ENCODE measurements around the gene HOXA7.

Gene HOXA7

DNA sequence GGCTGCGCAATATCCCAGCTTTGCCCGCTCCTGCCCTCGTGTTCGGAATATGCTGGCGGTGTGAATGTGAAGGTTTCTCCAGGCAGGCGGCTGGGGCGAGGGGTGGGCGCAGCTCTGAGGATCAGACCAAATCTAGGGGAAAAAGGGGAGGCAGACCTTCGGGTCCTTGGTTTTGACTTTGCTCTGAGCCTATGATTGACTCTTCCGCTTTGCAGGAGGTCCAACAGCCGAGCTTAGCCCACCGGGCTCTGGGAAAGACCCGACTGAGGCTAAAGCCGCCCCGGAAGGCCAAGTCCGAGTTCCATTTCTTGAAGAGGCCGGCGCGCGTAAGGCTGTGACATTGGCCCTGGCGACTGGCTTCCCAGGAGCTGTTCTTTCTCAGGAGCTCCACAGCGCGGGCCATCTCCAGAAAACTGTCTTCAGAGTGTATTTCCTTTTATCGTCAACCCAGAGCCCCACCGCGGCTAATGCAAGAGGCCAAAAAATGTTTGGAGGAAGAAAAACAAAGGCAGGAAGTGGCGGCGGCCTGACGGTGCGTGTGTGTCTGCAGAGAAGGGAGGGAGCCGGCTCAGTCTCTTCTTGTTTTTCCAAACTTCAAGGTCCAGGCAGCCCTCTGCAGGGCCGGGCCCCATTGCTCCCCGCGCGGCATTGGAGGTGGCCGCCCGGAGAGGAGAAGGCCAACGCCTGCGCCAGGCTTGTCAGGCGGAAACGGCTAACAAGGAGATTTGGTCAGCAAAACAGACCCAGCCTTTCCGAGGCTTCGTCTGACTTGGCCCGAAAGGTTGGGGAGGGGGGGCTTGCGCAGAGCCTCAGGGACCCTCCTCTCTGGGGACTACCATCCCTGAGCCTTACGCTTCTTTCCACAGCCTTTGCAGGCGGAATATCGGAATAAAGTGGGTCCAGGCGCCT lies 32.2 kb upstream of the HOXA7 start:
- Histone ChIP-seq H3K27ac (ENCODE audit: insufficient read depth in 1 of 2, low read depth in 1 of 2, low read length in 2 of 2, poor library complexity in 1 of 2, severe bottlenecking in 2 of 2) (no peak overlapping the region), H3K4me3 (ENCODE audit: control insufficient read depth in 1 of 7, extremely low read depth in 1 of 7, insufficient read depth in 4 of 7, low read depth in 2 of 7, low read length in 6 of 7) (peak overlapping the region in 5 of 7 experiments; percentile 53 to 68 (median 60)), H3K9me3 (ENCODE audit: control extremely low read depth in 1 of 5, control insufficient read depth in 4 of 5, insufficient read depth in 2 of 5, low read depth in 1 of 5, low read length in 4 of 5) (no peaks in the 10 kb centered on the region), H3K4me1 (ENCODE audit: control extremely low read depth in 1 of 4, control insufficient read depth in 4 of 4, insufficient read depth in 4 of 4, low read length in 3 of 4) (peaks cover 0 to 70% (median 61%) of the 10 kb centered on the region in 4 experiments), H3K36me3 (ENCODE audit: control insufficient read depth in 4 of 4, insufficient read depth in 4 of 4, low read length in 3 of 4) (no peaks in the 10 kb centered on the region), H3K27me3 (replicated peaks in 2 of 5; ENCODE audit: control insufficient read depth in 4 of 5, insufficient read depth in 5 of 5, low read length in 4 of 5) (peaks cover 21 to 100% (median 74%) of the 10 kb centered on the region in 5 experiments)
- peak in 1 of 3 donors; percentile 56 for DNase-seq
- 4% methylated on average over 48 of the region's 49 CpGs for WGBS (ENCODE audit: insufficient coverage)
- ChIA-PET POLR2A (interaction anchor here (1.8 kb wide), 1 partner anchor 18 kb away, joined by 6 read pairs; no protein-coding TSS in a partner anchor), CTCF (interaction anchor here (0.8 to 5.4 kb wide), 4 partner anchors 12 to 831 kb away, joined by 3 to 44 read pairs (median 4); partner anchors contain the start of gene HOXA10)

DNA sequence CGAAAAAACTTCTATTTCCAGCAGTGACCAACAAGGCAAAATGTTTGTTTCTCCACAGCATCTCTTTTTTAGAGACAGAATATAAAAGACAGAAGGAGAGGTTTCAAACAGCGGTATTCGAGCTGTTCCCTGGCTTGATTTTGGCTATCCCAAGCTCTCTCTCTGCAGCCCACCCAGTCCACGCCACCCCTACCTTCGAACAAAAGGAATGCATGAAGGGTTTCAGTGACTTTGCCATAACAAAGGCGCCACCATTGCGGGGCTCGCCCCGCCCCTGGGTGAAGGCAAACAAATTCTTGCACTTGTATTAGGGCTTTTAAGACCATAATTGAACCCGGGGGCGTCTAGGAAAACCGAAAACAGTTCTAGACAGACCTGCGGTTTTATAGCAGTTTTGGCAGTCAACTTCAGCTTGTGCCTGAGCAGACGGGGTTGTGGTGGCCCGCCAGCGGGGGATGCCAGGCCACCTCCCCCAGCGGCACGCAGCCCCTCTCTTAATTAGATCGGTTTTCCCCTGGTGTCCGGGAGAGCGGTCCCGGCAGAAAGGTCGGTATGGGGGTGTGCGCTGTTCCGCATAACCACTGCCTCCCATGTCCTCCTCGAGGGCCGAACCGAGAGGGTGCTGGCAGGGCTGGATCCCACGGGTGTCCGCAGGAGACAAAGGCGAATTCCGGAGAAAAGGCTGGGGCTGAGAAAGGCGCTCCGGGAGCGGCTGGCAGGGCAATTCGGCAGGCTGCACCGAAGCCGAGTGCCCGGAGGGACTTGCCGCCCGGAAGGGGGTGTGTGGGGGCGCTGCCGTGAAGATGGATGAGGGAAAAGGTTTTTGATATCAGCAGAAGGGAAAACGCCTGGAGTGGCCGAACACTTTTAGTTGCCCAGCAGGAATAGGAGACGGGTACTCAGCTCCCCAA lies 31.3 kb upstream of the HOXA7 start:
- 6% methylated on average over 39 of the region's 46 CpGs for WGBS (ENCODE audit: insufficient coverage)
- no peaks in the 10 kb centered on the region for H3K36me3 ChIP-seq (ENCODE audit: control insufficient read depth in 4 of 4, insufficient read depth in 4 of 4, low read length in 3 of 4)
- H3K4me1 ChIP-seq (ENCODE audit: control extremely low read depth in 1 of 4, control insufficient read depth in 4 of 4, insufficient read depth in 4 of 4, low read length in 3 of 4), result peaks cover 0 to 72% (median 63%) of the 10 kb centered on the region in 4 experiments
- no peak overlapping the region for H3K27ac ChIP-seq (ENCODE audit: insufficient read depth in 1 of 2, low read depth in 1 of 2, low read length in 2 of 2, poor library complexity in 1 of 2, severe bottlenecking in 2 of 2)
- H3K9me3 ChIP-seq (ENCODE audit: control extremely low read depth in 1 of 5, control insufficient read depth in 4 of 5, insufficient read depth in 2 of 5, low read depth in 1 of 5, low read length in 4 of 5), result peaks cover 0 to 2% (median 0%) of the 10 kb centered on the region in 5 experiments
- H3K4me3 ChIP-seq (ENCODE audit: control insufficient read depth in 1 of 7, extremely low read depth in 1 of 7, insufficient read depth in 4 of 7, low read depth in 2 of 7, low read length in 6 of 7), result peak overlapping the region in 4 of 7 experiments; percentile 32 to 68 (median 51)
- ChIA-PET CTCF (interaction anchor here (0.8 to 5.4 kb wide), 6 partner anchors 8 to 1291 kb away, joined by 3 to 44 read pairs (median 4); partner anchors contain the start of gene HOXA10), POLR2A (interaction anchor here (1.8 kb wide), 1 partner anchor 17 kb away, joined by 6 read pairs; no protein-coding TSS in a partner anchor)
- peaks cover 19 to 100% (median 77%) of the 10 kb centered on the region in 5 experiments for H3K27me3 ChIP-seq (replicated peaks in 2 of 5; ENCODE audit: control insufficient read depth in 4 of 5, insufficient read depth in 5 of 5, low read length in 4 of 5)
- DNase-seq, result peak in 1 of 3 donors; percentile 55

- POLR2A ChIA-PET, result interaction anchor here (1.8 kb wide), 1 partner anchor 16 kb away, joined by 6 read pairs; no protein-coding TSS in a partner anchor
- Histone ChIP-seq H3K27me3 (replicated peaks in 2 of 5; ENCODE audit: control insufficient read depth in 4 of 5, insufficient read depth in 5 of 5, low read length in 4 of 5) (peaks cover 19 to 100% (median 80%) of the 10 kb centered on the region in 5 experiments), H3K4me3 (ENCODE audit: control insufficient read depth in 1 of 7, extremely low read depth in 1 of 7, insufficient read depth in 4 of 7, low read depth in 2 of 7, low read length in 6 of 7) (peak overlapping the region in 1 of 7 experiments; percentile 68), H3K27ac (ENCODE audit: insufficient read depth in 1 of 2, low read depth in 1 of 2, low read length in 2 of 2, poor library complexity in 1 of 2, severe bottlenecking in 2 of 2) (no peak overlapping the region), H3K36me3 (ENCODE audit: control insufficient read depth in 4 of 4, insufficient read depth in 4 of 4, low read length in 3 of 4) (no peaks in the 10 kb centered on the region), H3K4me1 (ENCODE audit: control extremely low read depth in 1 of 4, control insufficient read depth in 4 of 4, insufficient read depth in 4 of 4, low read length in 3 of 4) (peaks cover 0 to 64% (median 55%) of the 10 kb centered on the region in 4 experiments), H3K9me3 (ENCODE audit: control extremely low read depth in 1 of 5, control insufficient read depth in 4 of 5, insufficient read depth in 2 of 5, low read depth in 1 of 5, low read length in 4 of 5) (peaks cover 0 to 2% (median 0%) of the 10 kb centered on the region in 5 experiments)
- WGBS (ENCODE audit: insufficient coverage), result 17% methylated on average over 1 of the region's 4 CpGs
- no peak for DNase-seq
- CTCF ChIA-PET, result interaction anchor here (0.9 to 5.4 kb wide), 8 partner anchors 9 to 1293 kb away, joined by 3 to 44 read pairs (median 4); partner anchors contain the start of gene HOXA10
Measured at GRCh38 chr7:27186668-27187474, 30.4 kb upstream of the HOXA7 start.

DNA sequence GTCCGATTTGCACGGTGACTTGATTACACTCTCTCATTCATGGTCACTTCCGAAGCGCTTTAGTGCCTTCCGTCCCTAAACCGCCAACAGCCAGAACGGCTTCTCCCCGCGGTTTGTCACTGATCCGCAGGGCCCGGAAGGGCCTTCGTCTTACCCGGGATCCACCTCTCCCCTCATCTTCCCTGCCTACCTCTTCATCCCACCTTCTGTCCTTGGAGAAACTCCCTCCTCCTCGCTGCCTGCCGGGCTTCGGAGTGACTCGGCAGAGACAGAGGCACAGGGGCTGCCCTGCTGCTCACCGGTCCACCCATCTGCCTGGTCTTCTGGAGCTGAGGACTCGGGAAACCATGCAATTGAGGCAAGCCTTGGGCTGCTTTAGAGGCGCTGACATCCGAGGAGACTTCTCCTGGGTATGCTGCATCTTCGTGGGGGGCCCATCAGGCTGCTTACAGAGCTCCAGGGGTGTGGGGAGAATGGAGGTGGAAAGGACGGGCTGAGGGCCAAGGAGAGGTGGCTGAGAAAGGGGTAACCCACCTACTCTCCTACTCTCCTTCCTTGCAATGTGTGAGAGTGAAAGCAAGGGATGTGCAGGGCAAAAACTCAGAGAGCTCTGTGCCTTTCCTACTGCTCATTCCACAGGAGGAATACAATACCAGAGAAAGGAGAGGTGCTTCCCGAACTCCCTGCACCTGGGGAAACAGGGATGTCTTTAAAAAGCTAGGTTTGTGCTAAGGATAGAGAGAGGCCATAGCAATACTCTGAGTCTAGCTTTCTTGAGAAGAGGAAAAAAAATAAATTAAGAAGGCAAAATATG lies 29.6 kb upstream of the HOXA7 start:
- Histone ChIP-seq H3K27me3 (replicated peaks in 2 of 5; ENCODE audit: control insufficient read depth in 4 of 5, insufficient read depth in 5 of 5, low read length in 4 of 5) (peaks cover 19 to 98% (median 75%) of the 10 kb centered on the region in 5 experiments), H3K27ac (ENCODE audit: insufficient read depth in 1 of 2, low read depth in 1 of 2, low read length in 2 of 2, poor library complexity in 1 of 2, severe bottlenecking in 2 of 2) (no peak overlapping the region), H3K9me3 (ENCODE audit: control extremely low read depth in 1 of 5, control insufficient read depth in 4 of 5, insufficient read depth in 2 of 5, low read depth in 1 of 5, low read length in 4 of 5) (peaks cover 0 to 2% (median 0%) of the 10 kb centered on the region in 5 experiments), H3K4me3 (ENCODE audit: control insufficient read depth in 1 of 7, extremely low read depth in 1 of 7, insufficient read depth in 4 of 7, low read depth in 2 of 7, low read length in 6 of 7) (peak overlapping the region in 4 of 7 experiments; percentile 4 to 67 (median 24)), H3K36me3 (ENCODE audit: control insufficient read depth in 4 of 4, insufficient read depth in 4 of 4, low read length in 3 of 4) (no peaks in the 10 kb centered on the region), H3K4me1 (ENCODE audit: control extremely low read depth in 1 of 4, control insufficient read depth in 4 of 4, insufficient read depth in 4 of 4, low read length in 3 of 4) (peaks cover 0 to 62% (median 53%) of the 10 kb centered on the region in 4 experiments)
- DNase-seq, result no peak
- POLR2A ChIA-PET, result no interaction called here
- WGBS (ENCODE audit: insufficient coverage), result 4% methylated on average over 20 of the region's 24 CpGs
- CTCF ChIA-PET, result interaction anchor here (0.9 to 5.4 kb wide), 11 partner anchors 10 to 1292 kb away, joined by 3 to 44 read pairs (median 4); partner anchors contain the start of gene HOXA10

DNA sequence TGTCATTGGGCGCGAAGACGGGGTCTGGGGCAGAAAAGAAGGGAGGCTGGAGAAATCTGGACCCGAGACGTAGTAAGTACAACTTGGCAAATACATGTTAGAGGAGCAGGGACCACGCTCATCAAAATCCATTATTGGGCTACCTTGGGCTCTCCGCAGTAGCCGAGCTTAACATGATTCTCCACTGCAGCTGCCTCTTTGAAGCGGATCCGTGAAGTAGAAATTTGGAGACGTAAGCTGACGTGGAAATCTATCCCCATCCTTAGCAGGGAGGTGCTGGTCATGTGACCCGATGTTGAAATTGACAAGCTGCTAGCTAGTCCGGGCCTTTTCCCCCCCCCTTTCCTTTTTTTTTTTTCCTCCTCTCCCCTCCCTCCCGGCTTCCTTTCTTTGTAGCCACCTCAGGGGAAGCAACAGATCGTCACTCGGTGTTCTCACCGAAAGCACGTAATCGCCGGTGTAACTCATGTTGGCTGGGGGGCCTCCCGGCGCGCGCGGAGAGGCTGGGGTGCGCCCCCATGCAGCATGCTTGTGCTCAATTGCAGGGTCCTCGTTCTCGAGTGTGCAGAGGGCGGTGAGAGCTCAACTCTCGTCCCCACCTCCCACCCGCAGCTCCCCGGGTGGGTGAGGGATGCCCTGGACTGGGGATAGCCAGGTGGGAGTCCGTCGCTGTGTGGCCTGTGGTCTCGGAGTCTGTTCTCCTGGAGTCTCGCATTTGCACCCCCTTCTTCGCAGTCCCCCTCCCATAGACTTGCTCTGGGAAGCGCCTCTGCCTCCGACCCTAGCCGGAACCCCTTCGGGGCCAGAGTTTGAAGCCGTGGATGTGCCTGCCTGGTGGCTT lies 28.8 kb upstream of the HOXA7 start, which contains the start of gene HOXA11:
TSS of gene HOXA11 (minus strand) at position 220 of the 841 bp plus-strand sequence. CDS start at position 132, 88 bp downstream.
- H3K4me3 ChIP-seq (ENCODE audit: control insufficient read depth in 1 of 7, extremely low read depth in 1 of 7, insufficient read depth in 4 of 7, low read depth in 2 of 7, low read length in 6 of 7), result peak within 1 kb of the TSS; percentile 8 to 75 (median 57)
- H3K27ac ChIP-seq (ENCODE audit: insufficient read depth in 1 of 2, low read depth in 1 of 2, low read length in 2 of 2, poor library complexity in 1 of 2, severe bottlenecking in 2 of 2), result no peak within 1 kb of the TSS
- H3K36me3 ChIP-seq (ENCODE audit: control insufficient read depth in 4 of 4, insufficient read depth in 4 of 4, low read length in 3 of 4), result no peaks in the 10 kb centered on the region
- 2% methylated on average over 39 of the region's 43 CpGs for WGBS (ENCODE audit: insufficient coverage)
- peaks cover 0 to 62% (median 53%) of the 10 kb centered on the region in 4 experiments for H3K4me1 ChIP-seq (ENCODE audit: control extremely low read depth in 1 of 4, control insufficient read depth in 4 of 4, insufficient read depth in 4 of 4, low read length in 3 of 4)
- peaks cover 19 to 98% (median 66%) of the 10 kb centered on the region in 5 experiments for H3K27me3 ChIP-seq (replicated peaks in 2 of 5; ENCODE audit: control insufficient read depth in 4 of 5, insufficient read depth in 5 of 5, low read length in 4 of 5)
- DNase-seq, result peak in 2 of 3 donors; percentile 59 to 64
- ChIA-PET POLR2A (interaction anchor here (0.6 kb wide), 2 partner anchors 19 to 1019 kb away, joined by 3 read pairs; no protein-coding TSS in a partner anchor), CTCF (interaction anchor here (0.6 to 5.4 kb wide), 8 partner anchors 9 to 38 kb away, joined by 3 to 44 read pairs (median 4); partner anchors contain the start of gene HOXA10)
- peaks cover 0 to 2% (median 0%) of the 10 kb centered on the region in 5 experiments for H3K9me3 ChIP-seq (ENCODE audit: control extremely low read depth in 1 of 5, control insufficient read depth in 4 of 5, insufficient read depth in 2 of 5, low read depth in 1 of 5, low read length in 4 of 5)
